GM19438 (cell line): ENCODE data around the gene SLC1A2.

Experiments used
- ATAC-seq: cut with Tn5 transposase; IDR thresholded peaks from one replicate; pipeline ENCODE4 v1.9.1; 2021; ENCODE audit warnings: low read depth; ENCODE audit not compliant: unreplicated experiment

SLC1A2 gene

GRCh38 chr11:35204614-35205013 is 214.7 kb downstream of the SLC1A2 start:
- no peak for ATAC-seq
